ENCODE data around the gene CACNB4. TPM values are rescaled to one million over a fixed set of nuclear protein-coding genes. Genes with fewer than 3 reads are reported as not detected.

Gene CACNB4
- total and polyA plus RNA-seq, 9 of the 15 experiments (the other 6 are each of a cell fraction or from before 2014, with no cell fraction given), result 0.01 to 0.20 (median 0.04) TPM; not detected in 1

DNA sequence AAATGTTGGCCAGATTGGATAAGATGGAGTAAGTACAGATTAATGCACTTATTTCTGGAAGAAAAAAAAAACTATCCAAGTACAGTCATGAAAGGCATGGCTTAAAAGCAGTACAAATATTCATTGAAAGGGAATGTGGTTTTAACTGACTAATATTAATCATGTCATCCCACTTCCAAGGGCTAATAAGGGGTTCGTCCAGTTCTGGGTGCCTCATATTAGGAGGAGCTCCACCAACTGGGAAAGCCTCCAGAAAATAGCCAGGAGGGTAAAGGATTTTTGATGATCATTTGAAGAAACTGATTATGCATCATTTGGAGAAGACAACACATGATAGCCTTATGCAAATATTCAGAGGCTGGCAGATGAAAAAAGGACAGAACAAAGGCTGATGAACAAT, 155.4 kb downstream of the CACNB4 start:
- ChIA-PET CTCF (ENCODE audit: low intra/inter-chr PET ratio) (no interaction called here), POLR2A (no interaction called here)
- Histone ChIP-seq H3K27me3 (ENCODE audit: control insufficient read depth in 2 of 2, insufficient read depth in 2 of 2, low read length in 2 of 2) (no peaks in the 10 kb centered on the region), H3K9ac (ENCODE audit: insufficient read depth in 1 of 2, low read depth in 2 of 2, low read length in 2 of 2) (no peak overlapping the region), H3K9me3 (replicated peaks; ENCODE audit: control insufficient read depth, insufficient read depth, low read depth, low read length) (no peaks in the 10 kb centered on the region; the same call in 1 of the 2 replicates), H3K4me1 (replicated peaks in 1 of 2; ENCODE audit: control insufficient read depth in 2 of 2, insufficient read depth in 2 of 2, low read length in 2 of 2) (no peaks in the 10 kb centered on the region; a peak in 1 of 5 replicates), H3K4me3 (no peak overlapping the region), H3K79me2 (ENCODE audit: control insufficient read depth, insufficient read depth, low read length) (no peaks in the 10 kb centered on the region), H3K36me3 (ENCODE audit: control insufficient read depth, insufficient read depth, low read length) (no peaks in the 10 kb centered on the region), H2AFZ (ENCODE audit: low read depth, low read length) (no peak overlapping the region), H3K4me2 (ENCODE audit: insufficient read depth, low read length) (no peak overlapping the region), H4K20me1 (replicated peaks; ENCODE audit: control insufficient read depth, insufficient read depth, low read length) (no peaks in the 10 kb centered on the region), H3K9me1 (ENCODE audit: control insufficient read depth, insufficient read depth, low read length) (no peaks in the 10 kb centered on the region), H3K27ac (ENCODE audit: extremely low read depth, low read depth, low read length) (no peak overlapping the region)
- no peak for DNase-seq (ENCODE audit: extremely low read depth in 1 of 4, low spot score in 3 of 4)
- intact Hi-C loops (cut with micrococcal nuclease) (no loop called here), in situ Hi-C loops (cut with MboI) (no loop called here)
- 9% methylated on average over 1 of the region's 1 CpG for WGBS (ENCODE audit: insufficient coverage, low coverage, missing lambda C conversion rate)
- no peak for FAIRE-seq
- ATAC-seq, result no peak
- BruUV-seq (replicated peaks), result no TSS peak
- TF ChIP-seq POLR3A (IDR thresholded peaks at IDR 0.05; ENCODE audit: borderline replicate concordance, extremely low read depth, insufficient read depth, insufficient read length), result no peak
- TF ChIP-seq, protein P1, sequence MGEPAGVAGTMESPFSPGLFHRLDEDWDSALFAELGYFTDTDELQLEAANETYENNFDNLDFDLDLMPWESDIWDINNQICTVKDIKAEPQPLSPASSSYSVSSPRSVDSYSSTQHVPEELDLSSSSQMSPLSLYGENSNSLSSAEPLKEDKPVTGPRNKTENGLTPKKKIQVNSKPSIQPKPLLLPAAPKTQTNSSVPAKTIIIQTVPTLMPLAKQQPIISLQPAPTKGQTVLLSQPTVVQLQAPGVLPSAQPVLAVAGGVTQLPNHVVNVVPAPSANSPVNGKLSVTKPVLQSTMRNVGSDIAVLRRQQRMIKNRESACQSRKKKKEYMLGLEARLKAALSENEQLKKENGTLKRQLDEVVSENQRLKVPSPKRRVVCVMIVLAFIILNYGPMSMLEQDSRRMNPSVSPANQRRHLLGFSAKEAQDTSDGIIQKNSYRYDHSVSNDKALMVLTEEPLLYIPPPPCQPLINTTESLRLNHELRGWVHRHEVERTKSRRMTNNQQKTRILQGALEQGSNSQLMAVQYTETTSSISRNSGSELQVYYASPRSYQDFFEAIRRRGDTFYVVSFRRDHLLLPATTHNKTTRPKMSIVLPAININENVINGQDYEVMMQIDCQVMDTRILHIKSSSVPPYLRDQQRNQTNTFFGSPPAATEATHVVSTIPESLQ (CRISPR knock-in tag; IDR thresholded peaks at IDR 0.05), result no peak
- TF ChIP-seq PCBP2 (IDR thresholded peaks at IDR 0.05; ENCODE audit: low read depth, low read length, poor library complexity, severe bottlenecking), result no peak
- TF ChIP-seq ZFX (CRISPR knock-in tag; IDR thresholded peaks at IDR 0.05), result no peak
- no peak for TF ChIP-seq SMARCC2 (IDR thresholded peaks at IDR 0.05; ENCODE audit: low read depth)
- TF ChIP-seq POLR2B (IDR thresholded peaks at IDR 0.05; ENCODE audit: low read depth, partially characterized antibody), result no peak
- TF ChIP-seq ZNF830 (CRISPR knock-in tag; IDR thresholded peaks at IDR 0.05), result no peak
- TF ChIP-seq TEAD4 (IDR thresholded peaks at IDR 0.05; ENCODE audit: low read length), result no peak
- TF ChIP-seq TEAD4 (CRISPR knock-in tag; IDR thresholded peaks at IDR 0.05; ENCODE audit: borderline replicate concordance), result no peak
- TF ChIP-seq TAF1 (IDR thresholded peaks at IDR 0.05; ENCODE audit: control insufficient read depth, extremely low read depth, insufficient read depth, low read length, severe bottlenecking), result no peak
- TF ChIP-seq NCOR1 (IDR thresholded peaks at IDR 0.05), result no peak
- TF ChIP-seq, protein P2, sequence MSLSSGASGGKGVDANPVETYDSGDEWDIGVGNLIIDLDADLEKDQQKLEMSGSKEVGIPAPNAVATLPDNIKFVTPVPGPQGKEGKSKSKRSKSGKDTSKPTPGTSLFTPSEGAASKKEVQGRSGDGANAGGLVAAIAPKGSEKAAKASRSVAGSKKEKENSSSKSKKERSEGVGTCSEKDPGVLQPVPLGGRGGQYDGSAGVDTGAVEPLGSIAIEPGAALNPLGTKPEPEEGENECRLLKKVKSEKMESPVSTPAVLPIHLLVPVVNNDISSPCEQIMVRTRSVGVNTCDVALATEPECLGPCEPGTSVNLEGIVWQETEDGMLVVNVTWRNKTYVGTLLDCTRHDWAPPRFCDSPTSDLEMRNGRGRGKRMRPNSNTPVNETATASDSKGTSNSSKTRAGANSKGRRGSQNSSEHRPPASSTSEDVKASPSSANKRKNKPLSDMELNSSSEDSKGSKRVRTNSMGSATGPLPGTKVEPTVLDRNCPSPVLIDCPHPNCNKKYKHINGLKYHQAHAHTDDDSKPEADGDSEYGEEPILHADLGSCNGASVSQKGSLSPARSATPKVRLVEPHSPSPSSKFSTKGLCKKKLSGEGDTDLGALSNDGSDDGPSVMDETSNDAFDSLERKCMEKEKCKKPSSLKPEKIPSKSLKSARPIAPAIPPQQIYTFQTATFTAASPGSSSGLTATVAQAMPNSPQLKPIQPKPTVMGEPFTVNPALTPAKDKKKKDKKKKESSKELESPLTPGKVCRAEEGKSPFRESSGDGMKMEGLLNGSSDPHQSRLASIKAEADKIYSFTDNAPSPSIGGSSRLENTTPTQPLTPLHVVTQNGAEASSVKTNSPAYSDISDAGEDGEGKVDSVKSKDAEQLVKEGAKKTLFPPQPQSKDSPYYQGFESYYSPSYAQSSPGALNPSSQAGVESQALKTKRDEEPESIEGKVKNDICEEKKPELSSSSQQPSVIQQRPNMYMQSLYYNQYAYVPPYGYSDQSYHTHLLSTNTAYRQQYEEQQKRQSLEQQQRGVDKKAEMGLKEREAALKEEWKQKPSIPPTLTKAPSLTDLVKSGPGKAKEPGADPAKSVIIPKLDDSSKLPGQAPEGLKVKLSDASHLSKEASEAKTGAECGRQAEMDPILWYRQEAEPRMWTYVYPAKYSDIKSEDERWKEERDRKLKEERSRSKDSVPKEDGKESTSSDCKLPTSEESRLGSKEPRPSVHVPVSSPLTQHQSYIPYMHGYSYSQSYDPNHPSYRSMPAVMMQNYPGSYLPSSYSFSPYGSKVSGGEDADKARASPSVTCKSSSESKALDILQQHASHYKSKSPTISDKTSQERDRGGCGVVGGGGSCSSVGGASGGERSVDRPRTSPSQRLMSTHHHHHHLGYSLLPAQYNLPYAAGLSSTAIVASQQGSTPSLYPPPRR (CRISPR knock-in tag; IDR thresholded peaks at IDR 0.05; ENCODE audit: borderline replicate concordance), result no peak
- TF ChIP-seq, protein P3, sequence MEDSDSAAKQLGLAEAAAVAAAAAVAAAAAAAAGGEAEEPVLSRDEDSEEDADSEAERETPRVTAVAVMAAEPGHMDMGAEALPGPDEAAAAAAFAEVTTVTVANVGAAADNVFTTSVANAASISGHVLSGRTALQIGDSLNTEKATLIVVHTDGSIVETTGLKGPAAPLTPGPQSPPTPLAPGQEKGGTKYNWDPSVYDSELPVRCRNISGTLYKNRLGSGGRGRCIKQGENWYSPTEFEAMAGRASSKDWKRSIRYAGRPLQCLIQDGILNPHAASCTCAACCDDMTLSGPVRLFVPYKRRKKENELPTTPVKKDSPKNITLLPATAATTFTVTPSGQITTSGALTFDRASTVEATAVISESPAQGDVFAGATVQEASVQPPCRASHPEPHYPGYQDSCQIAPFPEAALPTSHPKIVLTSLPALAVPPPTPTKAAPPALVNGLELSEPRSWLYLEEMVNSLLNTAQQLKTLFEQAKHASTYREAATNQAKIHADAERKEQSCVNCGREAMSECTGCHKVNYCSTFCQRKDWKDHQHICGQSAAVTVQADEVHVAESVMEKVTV (CRISPR knock-in tag; IDR thresholded peaks at IDR 0.05), result no peak
- TF ChIP-seq EP400 (IDR thresholded peaks at IDR 0.05), result no peak
- TF ChIP-seq BRCA1 (IDR thresholded peaks at IDR 0.05), result no peak
- no peak for TF ChIP-seq BRCA1 (CRISPR knock-in tag; IDR thresholded peaks at IDR 0.05)

Data from K562 (cell line).